Central memory CD8-positive, alpha-beta T cell (primary cell): Measurements from ENCODE around the gene GPR42.

Source experiments
- ATAC-seq: fragments of 150-1000 bp; cut with Tn5 transposase; replicated peaks from 2 replicates; pipeline ENCODE4 v1.10.0; 2022; ENCODE audit warnings: mild to moderate bottlenecking, moderate FRiP score, moderate number of reproducible peaks; ENCODE audit not compliant: poor library complexity, severe bottlenecking; ENCODE audit errors: extremely low read depth
- DNase-seq, 2 donors: peaks; one replicate each; pipeline ENCODE4 v3.0.0; 2021; ENCODE audit warnings: low spot score in 2 of 2
- H3K27ac Mint-ChIP-seq: one replicate; pipeline ENCODE4 v1.8.0; 2022; ENCODE audit warnings: low read depth, mild to moderate bottlenecking, moderate library complexity, mixed read lengths
- H3K27me3 Mint-ChIP-seq: one replicate; pipeline ENCODE4 v1.8.0; 2022; ENCODE audit warnings: mixed read lengths
- H3K36me3 Mint-ChIP-seq: one replicate; pipeline ENCODE4 v1.8.0; 2022; ENCODE audit warnings: mild to moderate bottlenecking, moderate library complexity, mixed read lengths; ENCODE audit not compliant: insufficient read depth
- H3K4me1 Mint-ChIP-seq: one replicate; pipeline ENCODE4 v1.8.0; 2022; ENCODE audit warnings: mixed read lengths
- H3K4me3 Mint-ChIP-seq: one replicate; pipeline ENCODE4 v1.8.0; 2022; ENCODE audit warnings: mild to moderate bottlenecking, moderate library complexity, mixed read lengths
- H3K9me3 Mint-ChIP-seq: one replicate; pipeline ENCODE4 v1.8.0; 2022; ENCODE audit warnings: mixed read lengths

The GPR42 gene

GRCh38 chr19:35408284-35409171, 37.7 kb downstream of the GPR42 start:
- no peak overlapping the region for H3K4me3 Mint-ChIP-seq
- ATAC-seq = no peak
- peaks cover 20% of the 10 kb centered on the region for H3K27me3 Mint-ChIP-seq
- no peaks in the 10 kb centered on the region for H3K4me1 Mint-ChIP-seq
- DNase-seq = no peak
- no peaks in the 10 kb centered on the region for H3K36me3 Mint-ChIP-seq
- peak overlapping the region; percentile 69 for H3K27ac Mint-ChIP-seq
- H3K9me3 Mint-ChIP-seq = no peaks in the 10 kb centered on the region

DNA sequence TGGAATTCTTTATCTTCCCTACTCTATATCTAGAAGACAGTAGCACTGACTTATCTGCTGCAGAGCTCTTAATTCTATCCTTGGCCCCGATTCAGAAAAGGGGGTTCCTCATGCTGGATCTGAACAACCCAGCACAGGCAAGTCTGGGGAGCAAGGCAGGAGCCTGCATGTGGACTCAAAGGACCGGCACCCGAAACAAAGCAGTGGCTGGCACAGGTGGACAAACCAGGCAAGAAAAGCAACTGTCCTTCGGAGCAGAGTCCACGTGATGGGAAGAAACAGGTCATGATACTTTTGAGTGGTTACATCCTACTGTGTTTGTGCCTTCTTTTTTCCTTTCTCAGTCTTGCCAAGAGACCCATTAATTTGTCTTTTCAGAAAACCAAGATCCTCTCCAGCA, 38.3 kb downstream of the GPR42 start:
- peaks cover 23% of the 10 kb centered on the region for H3K27me3 Mint-ChIP-seq
- no peak for DNase-seq
- no peak for ATAC-seq
- no peak overlapping the region for H3K4me3 Mint-ChIP-seq
- H3K36me3 Mint-ChIP-seq = no peaks in the 10 kb centered on the region
- H3K4me1 Mint-ChIP-seq = no peaks in the 10 kb centered on the region
- no peaks in the 10 kb centered on the region for H3K9me3 Mint-ChIP-seq
- H3K27ac Mint-ChIP-seq = no peak overlapping the region

- H3K9me3 Mint-ChIP-seq = no peaks in the 10 kb centered on the region
- H3K4me3 Mint-ChIP-seq = no peak overlapping the region
- H3K36me3 Mint-ChIP-seq = no peaks in the 10 kb centered on the region
- H3K27me3 Mint-ChIP-seq = peaks cover 27% of the 10 kb centered on the region
- DNase-seq (no peak), ATAC-seq (no peak)
- no peaks in the 10 kb centered on the region for H3K4me1 Mint-ChIP-seq
- H3K27ac Mint-ChIP-seq = no peak overlapping the region
These were observed 39.6 kb downstream of the GPR42 start for GRCh38 chr19:35410487-35410886.

DNA sequence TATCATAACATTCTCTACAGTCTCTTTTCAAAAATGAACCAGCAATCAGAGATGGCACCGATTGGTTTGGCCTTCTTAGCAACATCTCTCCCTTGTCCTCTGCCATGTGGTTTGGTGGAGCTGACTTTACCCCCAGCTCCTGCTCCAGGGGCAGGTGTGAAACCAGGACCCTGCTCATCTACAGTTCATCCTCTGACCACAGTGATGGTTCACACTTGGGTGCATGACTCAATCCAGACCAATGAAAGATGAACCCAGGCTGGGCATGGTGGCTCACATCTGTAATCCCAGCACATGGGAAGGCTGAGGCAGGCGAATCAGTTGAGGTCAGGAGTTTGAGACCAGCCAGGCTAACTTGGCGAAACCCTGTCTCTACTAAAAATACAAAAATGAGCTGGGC, 43.6 kb downstream of the GPR42 start:
- Mint-ChIP-seq H3K27me3 (peaks cover 42% of the 10 kb centered on the region), H3K4me1 (no peaks in the 10 kb centered on the region), H3K36me3 (no peaks in the 10 kb centered on the region), H3K27ac (no peak overlapping the region), H3K9me3 (no peaks in the 10 kb centered on the region), H3K4me3 (no peak overlapping the region)
- ATAC-seq (no peak), DNase-seq (no peak)

- no peak for ATAC-seq
- Mint-ChIP-seq H3K4me3 (no peak overlapping the region), H3K4me1 (no peaks in the 10 kb centered on the region), H3K27ac (no peak overlapping the region), H3K27me3 (peaks cover 42% of the 10 kb centered on the region), H3K9me3 (no peaks in the 10 kb centered on the region), H3K36me3 (peaks cover 1% of the 10 kb centered on the region)
- DNase-seq = no peak
These were observed 45.5 kb downstream of the GPR42 start for GRCh38 chr19:35416331-35416730.

GRCh38 chr19:35417278-35417677, 46.4 kb downstream of the GPR42 start:
- ATAC-seq (no peak), DNase-seq (no peak)
- peaks cover 1% of the 10 kb centered on the region for H3K36me3 Mint-ChIP-seq
- H3K27me3 Mint-ChIP-seq = peaks cover 42% of the 10 kb centered on the region
- H3K4me1 Mint-ChIP-seq = no peaks in the 10 kb centered on the region
- H3K4me3 Mint-ChIP-seq = no peak overlapping the region
- H3K9me3 Mint-ChIP-seq = no peaks in the 10 kb centered on the region
- no peak overlapping the region for H3K27ac Mint-ChIP-seq

- H3K9me3 Mint-ChIP-seq = no peaks in the 10 kb centered on the region
- no peaks in the 10 kb centered on the region for H3K4me1 Mint-ChIP-seq
- no peak for DNase-seq
- no peak overlapping the region for H3K4me3 Mint-ChIP-seq
- ATAC-seq = no peak
- peaks cover 1% of the 10 kb centered on the region for H3K36me3 Mint-ChIP-seq
- H3K27ac Mint-ChIP-seq = peak overlapping the region; percentile 35
- peaks cover 39% of the 10 kb centered on the region for H3K27me3 Mint-ChIP-seq
These were observed 47.1 kb downstream of the GPR42 start for GRCh38 chr19:35417713-35418534.

DNA sequence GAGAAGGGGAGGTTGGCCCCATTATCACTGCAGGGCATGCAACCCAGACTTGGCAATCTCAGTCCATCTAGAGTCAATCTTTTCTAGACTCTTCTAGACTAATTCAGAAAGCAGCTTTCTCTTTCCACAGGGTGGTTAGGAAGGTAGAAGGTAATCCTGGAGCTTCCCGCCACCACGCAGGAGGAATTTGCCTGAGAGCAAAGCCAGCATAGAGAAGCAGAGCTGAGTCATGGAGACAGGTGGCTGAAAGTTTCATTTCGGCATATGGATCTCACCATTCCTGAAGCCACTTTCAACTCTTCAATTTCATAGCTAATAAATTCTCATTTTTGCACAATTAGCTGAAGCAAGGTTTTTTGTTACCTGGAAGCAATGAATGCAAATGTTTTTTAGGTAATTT, 48.2 kb downstream of the GPR42 start:
- peaks cover 1% of the 10 kb centered on the region for H3K36me3 Mint-ChIP-seq
- no peak overlapping the region for H3K27ac Mint-ChIP-seq
- no peaks in the 10 kb centered on the region for H3K9me3 Mint-ChIP-seq
- ATAC-seq (no peak), DNase-seq (no peak)
- no peak overlapping the region for H3K4me3 Mint-ChIP-seq
- H3K4me1 Mint-ChIP-seq = no peaks in the 10 kb centered on the region
- H3K27me3 Mint-ChIP-seq = peaks cover 34% of the 10 kb centered on the region

- Mint-ChIP-seq H3K4me1 (no peaks in the 10 kb centered on the region), H3K9me3 (no peaks in the 10 kb centered on the region), H3K27ac (no peak overlapping the region), H3K36me3 (peaks cover 1% of the 10 kb centered on the region), H3K4me3 (no peak overlapping the region), H3K27me3 (peaks cover 39% of the 10 kb centered on the region)
- ATAC-seq (no peak), DNase-seq (no peak)
These were observed 48.9 kb downstream of the GPR42 start for GRCh38 chr19:35419805-35420204.

DNA sequence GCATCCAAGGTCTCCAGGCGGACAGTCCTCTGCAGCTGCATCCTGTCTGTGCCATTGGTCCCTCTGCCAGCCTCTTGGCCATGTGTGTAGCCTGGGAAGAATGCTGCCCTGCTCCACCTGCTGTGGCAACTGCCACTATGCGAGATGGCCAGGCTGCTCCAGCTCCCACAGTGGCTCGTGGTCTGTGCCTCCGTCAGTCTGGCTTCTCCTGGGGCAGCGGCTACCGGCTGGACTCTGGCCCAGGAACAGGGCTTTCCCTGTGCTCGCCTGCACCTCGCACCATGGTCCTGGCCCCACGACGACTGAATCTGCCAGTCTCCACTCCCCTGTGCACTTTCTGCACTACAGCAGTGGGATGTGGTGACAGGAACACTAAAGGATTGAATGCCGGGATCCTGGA, 50.5 kb downstream of the GPR42 start:
- H3K4me3 Mint-ChIP-seq = no peak overlapping the region
- no peak overlapping the region for H3K27ac Mint-ChIP-seq
- H3K9me3 Mint-ChIP-seq = no peaks in the 10 kb centered on the region
- peaks cover 1% of the 10 kb centered on the region for H3K36me3 Mint-ChIP-seq
- H3K4me1 Mint-ChIP-seq = no peaks in the 10 kb centered on the region
- H3K27me3 Mint-ChIP-seq = peaks cover 27% of the 10 kb centered on the region
- DNase-seq (no peak), ATAC-seq (no peak)
